UCSD-AML1 (cell line): Measurements from ENCODE around the gene ATF6.

ENCODE experiments used
- DNase-seq: peaks from one replicate; lab custom pipeline; 2025; ENCODE audit not compliant: unreplicated experiment; lab: John Stamatoyannopoulos, UW

The ATF6 gene

DNA sequence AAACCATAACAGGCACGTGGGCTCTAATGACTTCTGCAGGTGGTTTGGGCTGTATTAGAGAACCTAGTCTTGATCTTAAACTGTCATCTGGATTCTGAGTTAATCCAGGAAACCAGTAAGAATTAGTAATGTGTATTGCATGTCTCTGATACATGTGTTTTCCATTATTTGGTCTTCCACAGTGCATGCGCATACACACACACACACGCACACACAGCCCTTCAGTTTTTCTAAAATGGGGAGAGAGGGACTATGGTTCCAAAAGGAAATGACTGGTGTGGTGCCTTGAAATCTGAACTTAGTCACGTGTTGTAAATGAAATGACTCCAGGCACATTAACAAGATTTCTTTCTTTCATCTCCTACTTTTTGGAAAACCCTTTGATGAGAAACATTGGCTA, 190.0 kb downstream of the ATF6 start:
- no peak for DNase-seq

GRCh38 chr1:161956930-161957329, 190.8 kb downstream of the ATF6 start:
- DNase-seq = no peak

DNA sequence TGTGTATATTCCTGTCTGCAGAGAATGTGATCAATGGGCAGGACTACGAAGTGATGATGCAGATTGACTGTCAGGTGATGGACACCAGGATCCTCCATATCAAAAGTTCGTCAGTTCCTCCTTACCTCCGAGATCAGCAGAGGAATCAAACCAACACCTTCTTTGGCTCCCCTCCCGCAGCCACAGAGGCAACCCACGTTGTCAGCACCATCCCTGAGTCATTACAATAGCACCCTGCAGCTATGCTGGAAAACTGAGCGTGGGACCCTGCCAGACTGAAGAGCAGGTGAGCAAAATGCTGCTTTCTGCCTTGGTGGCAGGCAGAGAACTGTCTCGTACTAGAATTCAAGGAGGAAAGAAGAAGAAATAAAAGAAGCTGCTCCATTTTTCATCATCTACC, 192.3 kb downstream of the ATF6 start:
- no peak for DNase-seq

DNA sequence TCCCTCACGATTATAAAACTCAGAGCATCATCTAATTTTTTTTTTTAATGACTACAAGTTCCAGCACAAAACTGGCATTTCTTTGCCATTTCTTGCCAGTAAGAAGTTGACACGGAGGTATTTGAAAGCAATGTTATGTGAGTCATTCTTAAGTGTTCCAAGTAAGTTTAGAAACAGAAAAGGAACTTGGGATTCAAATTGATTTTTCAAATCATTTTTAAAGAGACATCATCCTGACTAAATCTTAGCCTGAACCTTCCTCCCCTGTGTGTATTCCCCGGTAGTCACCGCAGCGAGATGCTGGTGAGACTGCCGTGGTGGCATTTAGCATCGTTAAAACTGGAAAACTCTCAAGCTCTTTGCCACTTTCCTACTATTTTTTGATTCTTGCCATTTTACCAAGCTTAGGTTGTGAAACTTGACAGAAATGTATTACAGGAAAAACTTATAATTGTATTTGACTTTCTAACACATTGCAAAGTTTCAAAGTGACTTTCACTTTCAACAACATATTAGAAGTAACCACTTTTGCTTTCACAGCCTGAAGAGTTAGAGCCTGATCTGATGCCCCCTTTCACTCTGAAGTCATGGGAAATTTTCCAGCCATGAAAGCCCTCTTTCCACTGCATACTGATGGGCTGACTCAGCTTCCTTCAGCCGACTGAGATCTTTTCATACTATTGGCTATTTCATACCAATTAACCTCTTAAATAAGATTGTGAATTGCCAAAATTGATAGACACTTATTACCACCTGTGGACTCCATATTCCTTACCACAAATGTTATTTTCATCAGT, 196.2 kb downstream of the ATF6 start:
- DNase-seq = no peak

DNA sequence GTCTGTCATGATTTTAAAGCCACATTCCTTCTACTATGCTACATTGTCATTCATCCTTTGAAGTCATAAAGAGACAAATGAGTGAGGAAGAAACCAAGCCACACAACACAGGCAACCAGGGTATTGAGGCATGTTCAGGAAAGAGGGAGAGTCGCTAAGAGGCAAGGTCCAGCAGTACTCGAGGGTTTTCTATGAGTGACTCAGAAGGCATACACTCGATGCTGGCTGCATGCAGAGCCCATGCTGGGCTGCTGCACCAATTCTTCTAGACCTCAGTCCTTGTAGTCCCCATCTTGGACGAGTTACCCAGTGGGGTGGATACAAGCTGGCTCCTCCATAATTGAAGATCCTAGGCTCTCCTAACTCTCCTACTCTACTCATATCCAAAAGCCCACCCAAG, 199.9 kb downstream of the ATF6 start:
- no peak for DNase-seq

GRCh38 chr1:161970036-161970435, 203.9 kb downstream of the ATF6 start:
- no peak for DNase-seq

- no peak for DNase-seq
These were observed 204.5 kb downstream of the ATF6 start for GRCh38 chr1:161970633-161971032.

- DNase-seq = no peak
These were observed 206.7 kb downstream of the ATF6 start for GRCh38 chr1:161972828-161973227.

DNA sequence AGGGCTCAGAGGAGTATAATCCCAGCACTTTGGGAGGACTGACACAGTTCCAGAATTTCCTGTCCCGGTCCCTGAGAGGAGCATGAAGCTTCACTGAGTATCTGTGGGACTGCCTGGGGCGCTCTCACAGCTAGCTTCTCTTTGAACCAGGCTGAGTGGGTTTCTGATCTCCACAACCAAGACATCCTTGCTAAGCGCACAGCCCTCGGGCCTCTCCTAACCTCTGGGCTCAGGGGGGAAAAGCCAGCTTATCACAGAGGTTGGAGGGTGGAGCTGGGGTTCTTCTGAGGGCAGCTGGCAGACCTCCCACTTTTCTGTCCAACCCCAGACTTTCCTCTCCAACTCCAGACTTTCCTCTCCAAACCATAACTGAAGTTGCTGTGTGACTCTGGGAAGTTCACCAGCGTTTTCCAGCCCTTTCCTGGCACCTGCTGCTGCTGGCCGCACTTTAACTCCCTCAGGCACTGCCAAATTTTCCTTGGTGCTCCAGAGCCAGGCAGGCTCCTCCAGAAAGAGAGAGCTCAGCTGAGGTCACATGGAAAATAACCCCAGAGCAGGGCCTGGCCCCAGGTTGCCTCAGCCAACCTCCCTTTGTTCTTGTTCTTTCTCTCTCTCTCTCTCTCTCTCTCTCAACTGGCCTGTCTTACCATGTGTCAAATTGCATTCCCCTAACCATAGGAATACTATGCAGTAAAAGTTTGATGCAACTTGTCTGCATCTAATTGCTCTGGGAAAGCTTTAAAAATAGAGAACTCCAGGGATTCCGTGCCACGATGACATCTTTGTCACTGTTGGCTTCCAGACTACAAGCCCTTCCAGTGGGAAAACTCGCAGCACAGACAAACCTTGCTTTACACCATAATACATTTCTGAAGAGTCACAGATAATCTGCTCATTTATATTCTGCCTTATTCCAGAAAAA, 208.1 kb downstream of the ATF6 start:
- DNase-seq = no peak

GRCh38 chr1:161978011-161978790, 212.1 kb downstream of the ATF6 start:
- no peak for DNase-seq

DNA sequence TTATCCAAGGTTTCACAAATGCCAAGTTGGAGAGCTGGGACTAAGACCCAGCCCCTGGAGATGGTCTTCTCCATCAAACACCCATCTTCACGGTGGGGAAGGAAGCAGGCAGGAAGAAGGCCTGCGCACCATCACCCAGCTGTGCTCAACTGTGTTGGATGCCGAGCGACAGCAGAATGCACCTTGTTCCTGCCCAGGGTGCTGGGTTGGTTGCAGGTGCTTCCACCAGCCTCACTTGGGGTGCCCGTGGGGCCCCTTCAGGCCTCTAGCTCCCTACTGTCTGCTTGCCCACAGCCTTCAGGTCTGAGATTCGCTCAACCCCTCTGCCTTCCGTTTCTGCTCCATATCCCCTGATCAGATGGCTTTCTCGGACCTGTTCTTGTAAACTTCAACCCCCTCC, 215.0 kb downstream of the ATF6 start:
- DNase-seq = no peak

DNA sequence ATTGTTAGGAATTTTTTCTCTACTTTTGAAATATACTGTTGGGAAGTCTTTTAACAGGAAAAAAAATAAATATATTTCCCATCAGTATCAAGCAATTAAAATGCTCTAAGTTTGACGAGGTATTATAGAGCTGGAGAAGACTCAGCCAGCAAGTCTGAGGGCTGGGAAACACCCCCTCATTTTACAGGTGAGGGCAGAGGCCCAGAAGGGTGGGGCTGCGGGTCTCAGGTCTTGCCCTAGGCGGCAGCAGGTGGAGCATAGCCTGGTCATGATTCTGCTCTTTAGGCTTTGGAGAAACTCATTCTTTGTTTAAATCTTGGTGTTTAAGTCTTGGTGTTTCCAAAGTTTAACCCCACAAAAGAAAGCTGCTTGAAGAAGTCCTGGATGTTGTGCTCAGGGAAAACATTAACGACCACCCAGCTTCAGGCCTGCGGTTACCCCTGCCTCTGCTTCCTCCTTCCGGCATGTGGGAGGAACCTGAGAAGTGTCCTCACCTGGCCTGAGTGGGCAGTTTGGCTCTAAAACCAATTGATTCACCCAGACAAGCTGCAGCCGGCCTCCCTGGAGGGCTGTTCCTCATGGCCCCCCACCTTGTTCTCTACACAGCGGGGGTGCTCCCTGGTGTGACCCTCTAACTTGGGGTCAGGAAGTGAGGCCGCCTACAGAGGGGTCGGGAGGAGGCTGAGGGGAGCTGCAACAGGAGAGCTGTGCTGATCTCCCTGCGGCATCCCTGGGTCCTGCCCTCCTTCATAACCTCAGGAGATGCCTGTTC, 215.8 kb downstream of the ATF6 start:
- DNase-seq = no peak

DNA sequence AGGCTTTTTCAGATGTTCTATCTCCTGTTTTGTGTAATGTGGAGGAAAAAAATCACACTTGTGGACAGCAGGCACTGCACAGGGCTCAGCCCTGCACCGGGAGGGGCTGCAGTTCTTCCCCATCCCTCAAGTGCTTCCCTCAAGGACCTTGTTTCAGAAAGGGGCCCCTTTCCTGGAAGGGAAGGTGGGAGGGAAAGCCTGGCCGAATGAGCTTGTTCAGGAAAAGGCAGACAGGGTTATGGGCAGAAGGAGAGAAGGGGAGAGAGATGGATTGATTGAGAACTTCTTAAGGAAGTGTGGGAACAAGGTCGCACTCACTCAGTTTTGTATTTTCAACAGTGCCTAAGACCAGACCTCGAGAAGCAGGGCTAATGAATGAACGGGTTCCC, 216.4 kb downstream of the ATF6 start:
- no peak for DNase-seq

DNA sequence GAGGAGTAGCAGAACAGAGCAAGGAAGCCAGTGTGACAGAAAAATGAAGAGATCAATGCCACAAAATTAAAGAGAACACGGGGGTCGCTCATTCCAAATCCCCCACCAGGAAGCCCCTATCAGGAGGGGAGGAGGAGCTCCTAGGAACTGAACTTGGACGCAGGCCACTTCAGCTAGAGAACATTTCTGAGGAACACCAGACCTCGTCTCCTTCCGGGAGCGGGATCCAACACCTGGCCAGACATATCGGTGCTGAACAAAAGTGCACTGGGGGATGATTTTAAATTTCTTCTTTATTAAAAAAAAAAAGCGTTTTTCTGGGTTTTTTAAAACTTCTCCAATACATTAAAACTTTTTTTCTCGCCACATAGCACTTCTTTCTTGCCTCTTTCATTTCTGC, 216.8 kb downstream of the ATF6 start:
- no peak for DNase-seq

DNA sequence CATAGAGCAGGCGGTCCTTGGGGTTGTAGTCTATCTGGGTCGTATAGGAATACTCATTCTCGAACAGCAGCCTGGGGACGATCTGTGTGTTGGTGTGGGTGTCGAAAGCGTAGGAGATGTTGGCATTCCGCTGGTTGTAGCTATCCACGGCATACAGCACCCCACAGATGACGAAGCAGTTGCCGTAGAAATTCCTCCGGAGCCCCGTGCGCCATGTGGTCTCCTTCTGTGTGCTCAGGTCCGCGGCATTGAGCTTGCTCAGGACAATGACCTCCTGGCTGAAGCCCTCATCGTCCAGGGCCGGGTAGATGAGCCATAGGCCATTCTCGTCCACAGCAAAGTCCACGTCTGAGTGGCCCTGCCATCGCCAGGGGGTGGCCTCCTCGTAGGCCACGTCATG, 217.6 kb downstream of the ATF6 start:
- DNase-seq = no peak

- DNase-seq = no peak
These were observed 219.2 kb downstream of the ATF6 start for GRCh38 chr1:161985301-161985822.

DNA sequence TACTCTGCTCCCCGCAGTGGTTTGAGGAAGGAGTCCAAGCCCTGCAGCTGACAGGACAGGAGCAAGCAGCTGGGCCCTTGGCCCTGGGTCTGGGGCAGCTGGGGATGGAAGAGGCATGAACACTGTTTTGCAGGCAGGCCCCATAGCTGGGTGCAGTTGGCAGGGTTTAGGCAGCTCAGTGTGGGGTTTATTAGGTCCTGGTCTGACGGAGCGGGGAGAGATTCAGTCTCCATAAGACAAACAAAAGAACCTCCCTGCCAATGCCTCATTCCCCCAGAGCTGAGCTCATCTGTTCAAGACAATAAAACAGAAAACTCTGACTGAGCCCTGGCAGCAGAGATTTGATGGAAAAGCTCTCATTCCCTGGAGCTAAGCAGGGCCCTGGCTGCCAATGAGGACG, 220.2 kb downstream of the ATF6 start:
- DNase-seq = no peak

DNA sequence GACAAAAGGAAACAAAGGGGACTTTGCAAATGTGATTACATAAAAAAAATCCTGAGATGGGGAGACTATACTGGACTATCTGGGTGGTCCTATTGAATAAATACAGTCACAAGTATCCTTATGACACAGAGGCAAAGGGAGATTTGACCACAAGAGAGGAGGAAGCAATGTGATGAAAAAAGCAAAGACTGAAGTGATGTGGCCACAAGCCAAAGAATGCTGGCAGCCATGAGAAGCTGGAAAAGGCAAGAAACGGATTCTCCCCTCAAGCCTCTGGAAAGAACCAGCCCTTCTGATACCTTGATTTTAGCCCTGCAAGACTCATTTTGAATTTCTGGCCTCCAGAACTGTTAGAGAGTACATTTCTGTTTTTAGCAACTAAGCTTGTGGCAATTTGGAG, 221.2 kb downstream of the ATF6 start:
- DNase-seq = no peak

- DNase-seq = no peak
These were observed 221.8 kb downstream of the ATF6 start for GRCh38 chr1:161987872-161988271.

GRCh38 chr1:161988413-161988812, 222.3 kb downstream of the ATF6 start:
- DNase-seq = no peak

GRCh38 chr1:161989108-161989507, 223.0 kb downstream of the ATF6 start:
- no peak for DNase-seq
